ENCODE data around the gene C17orf75.
"Not testable (repeated sequence)": the region's sequence is repeated elsewhere in the genome, so short reads cannot be mapped to it uniquely, and the experiment has no call there.

The C17orf75 gene

GRCh38 chr17:32342603-32343325 lies 791 bp upstream of the C17orf75 start:
- DNase-seq (ENCODE audit: low spot score), result no peak

- no peak for DNase-seq (ENCODE audit: low spot score)
These were observed 674 bp downstream of the C17orf75 start for GRCh38 chr17:32341141-32341856.

GRCh38 chr17:32335687-32336086 lies 6.3 kb downstream of the C17orf75 start:
- DNase-seq (ENCODE audit: low spot score), result no peak

- DNase-seq (ENCODE audit: low spot score), result no peak
These were observed 6.9 kb downstream of the C17orf75 start for GRCh38 chr17:32335046-32335445.

- DNase-seq (ENCODE audit: low spot score), result no peak
These were observed 8.8 kb downstream of the C17orf75 start for GRCh38 chr17:32333187-32333586.

- DNase-seq (ENCODE audit: low spot score), result no peak
These were observed 10.5 kb downstream of the C17orf75 start for GRCh38 chr17:32331243-32332040.

GRCh38 chr17:32330147-32330546 lies 11.8 kb downstream of the C17orf75 start:
- no peak for DNase-seq (ENCODE audit: low spot score)

GRCh38 chr17:32327911-32328310 lies 14.1 kb downstream of the C17orf75 start:
- no peak for DNase-seq (ENCODE audit: low spot score)

GRCh38 chr17:32323811-32324491 lies 18.0 kb downstream of the C17orf75 start:
- no peak for DNase-seq (ENCODE audit: low spot score)

- DNase-seq (ENCODE audit: low spot score), result no peak
These were observed 18.9 kb downstream of the C17orf75 start for GRCh38 chr17:32323046-32323445.

GRCh38 chr17:32320847-32321246 lies 21.1 kb downstream of the C17orf75 start:
- DNase-seq (ENCODE audit: low spot score), result no peak

- DNase-seq (ENCODE audit: low spot score), result not testable (repeated sequence)
These were observed 21.9 kb downstream of the C17orf75 start for GRCh38 chr17:32320080-32320479.

GRCh38 chr17:32319548-32319905 lies 22.4 kb downstream of the C17orf75 start:
- peak; percentile 93 for DNase-seq (ENCODE audit: low spot score)

- DNase-seq (ENCODE audit: low spot score), result no peak
These were observed 23.9 kb downstream of the C17orf75 start for GRCh38 chr17:32318071-32318470.

GRCh38 chr17:32317353-32317752 lies 24.6 kb downstream of the C17orf75 start:
- no peak for DNase-seq (ENCODE audit: low spot score)

- not testable (repeated sequence) for DNase-seq (ENCODE audit: low spot score)
These were observed 25.3 kb downstream of the C17orf75 start for GRCh38 chr17:32316653-32317052.

GRCh38 chr17:32315171-32315570 lies 26.8 kb downstream of the C17orf75 start:
- no peak for DNase-seq (ENCODE audit: low spot score)

GRCh38 chr17:32314636-32315035 lies 27.3 kb downstream of the C17orf75 start:
- no peak for DNase-seq (ENCODE audit: low spot score)

- no peak for DNase-seq (ENCODE audit: low spot score)
These were observed 30.9 kb downstream of the C17orf75 start for GRCh38 chr17:32311028-32311536.

- DNase-seq (ENCODE audit: low spot score), result peak; percentile 5
These were observed 34.3 kb downstream of the C17orf75 start for GRCh38 chr17:32307658-32308057.

GRCh38 chr17:32305049-32305448 lies 36.9 kb downstream of the C17orf75 start:
- DNase-seq (ENCODE audit: low spot score), result peak; percentile 17

GRCh38 chr17:32303781-32304288 lies 38.1 kb downstream of the C17orf75 start:
- peak; percentile 8 for DNase-seq (ENCODE audit: low spot score)
